Neuronal stem cell (in vitro differentiated cells): ENCODE data around the gene RHOV.

Experiments
- DNase-seq: peaks from one replicate; pipeline ENCODE4 v3.0.0-alpha.2; 2013; ENCODE audit warnings: low spot score
- H2AFZ ChIP-seq: one replicate; pipeline ENCODE4 v1.6.1; 2013; ENCODE audit warnings: mild to moderate bottlenecking, low read length, inconsistent platforms
- H2AK5ac ChIP-seq: 2 replicates; pipeline ENCODE4 v1.6.1; 2013; ENCODE audit warnings: low read depth, mild to moderate bottlenecking, inconsistent platforms, low read length, moderate library complexity, mixed read lengths
- H2BK120ac ChIP-seq: 2 replicates; pipeline ENCODE4 v1.6.1; 2013; ENCODE audit warnings: low read depth, mild to moderate bottlenecking, inconsistent platforms, low read length, moderate library complexity, mixed read lengths
- H2BK12ac ChIP-seq: one replicate; pipeline ENCODE4 v1.6.1; 2013; ENCODE audit warnings: low read length, inconsistent platforms
- H2BK15ac ChIP-seq: 2 replicates; pipeline ENCODE4 v1.6.1; 2013; ENCODE audit warnings: mild to moderate bottlenecking, low read length, inconsistent platforms, mixed read lengths
- H2BK5ac ChIP-seq: one replicate; pipeline ENCODE4 v1.6.1; 2013; ENCODE audit warnings: inconsistent platforms, mild to moderate bottlenecking, low read length, moderate library complexity
- H3K14ac ChIP-seq: one replicate; pipeline ENCODE4 v1.6.1; 2013; ENCODE audit warnings: low read length, inconsistent platforms
- H3K18ac ChIP-seq: 2 replicates; pipeline ENCODE4 v1.6.1; 2013; ENCODE audit warnings: low read length, inconsistent platforms
- H3K23ac ChIP-seq: 2 replicates; pipeline ENCODE4 v1.6.1; 2013; ENCODE audit warnings: low read depth, mild to moderate bottlenecking, mixed read lengths, low read length, inconsistent platforms; ENCODE audit not compliant: poor library complexity
- H3K27ac ChIP-seq: replicated peaks from 3 replicates; pipeline ENCODE4 v1.5.1; 2013; ENCODE audit warnings: low read length, inconsistent platforms
- H3K27me3 ChIP-seq, 3 experiments: 2 replicates each; pipeline ENCODE4 v1.6.1; 2013; ENCODE audit warnings: low read length in 3 of 3, mild to moderate bottlenecking in 2 of 3, inconsistent platforms in 1 of 3, low read depth in 1 of 3, mixed read lengths in 1 of 3, moderate library complexity in 1 of 3; ENCODE audit not compliant: control insufficient read depth in 3 of 3, insufficient read depth in 3 of 3
- H3K36me3 ChIP-seq, 2 donors: replicated peaks in 1 of 2; 2 replicates each; pipeline ENCODE4 v1.6.1; 2013; ENCODE audit warnings: low read length in 2 of 2; ENCODE audit not compliant: control insufficient read depth in 2 of 2, insufficient read depth in 2 of 2
- H3K4ac ChIP-seq: 2 replicates; pipeline ENCODE4 v1.6.1; 2013; ENCODE audit warnings: inconsistent platforms, mild to moderate bottlenecking, low read length, moderate library complexity
- H3K4me1 ChIP-seq, 2 donors: 1 replicate in 1 of 2; 2 replicates in 1 of 2; pipeline ENCODE4 v1.6.1; 2013; ENCODE audit warnings: low read length in 2 of 2, low read depth in 1 of 2; ENCODE audit not compliant: control insufficient read depth in 2 of 2, insufficient read depth in 1 of 2
- H3K4me2 ChIP-seq: one replicate; pipeline ENCODE4 v1.6.1; 2013; ENCODE audit warnings: mild to moderate bottlenecking, low read length, inconsistent platforms; ENCODE audit not compliant: insufficient read depth, poor library complexity, severe bottlenecking
- H3K4me3 ChIP-seq, 2 donors: 2 replicates each; pipeline ENCODE4 v1.5.1; 2013; ENCODE audit warnings: low read length in 2 of 2, mild to moderate bottlenecking in 2 of 2, inconsistent platforms in 1 of 2, moderate library complexity in 1 of 2
- H3K79me1 ChIP-seq: one replicate; pipeline ENCODE4 v1.6.1; 2013; ENCODE audit warnings: low read depth, mild to moderate bottlenecking, inconsistent platforms, low read length, moderate library complexity
- H3K9ac ChIP-seq: one replicate; pipeline ENCODE4 v1.6.1; 2013; ENCODE audit warnings: mild to moderate bottlenecking, low read depth, low read length, inconsistent platforms; ENCODE audit not compliant: poor library complexity
- H3K9me3 ChIP-seq, 2 donors: replicated peaks in 1 of 2; 2 replicates each; pipeline versions ENCODE3 to v1.6.1; 2013; ENCODE audit warnings: low read length in 2 of 2, mild to moderate bottlenecking in 2 of 2, inconsistent platforms in 1 of 2, low read depth in 1 of 2, mixed read lengths in 1 of 2, moderate library complexity in 1 of 2; ENCODE audit not compliant: control insufficient read depth in 2 of 2, insufficient read depth in 1 of 2
- H4K8ac ChIP-seq: one replicate; pipeline ENCODE4 v1.6.1; 2013; ENCODE audit warnings: low read depth, mild to moderate bottlenecking, inconsistent platforms, low read length, moderate library complexity
- H4K91ac ChIP-seq: one replicate; pipeline ENCODE4 v1.6.1; 2013; ENCODE audit warnings: low read length, low read depth, mild to moderate bottlenecking, inconsistent platforms; ENCODE audit not compliant: poor library complexity
- WGBS, 2 donors: extraction: QIAGEN DNeasy Blood & Tissue Kit; methylation state at CpG; one replicate each; pipeline ENCODE4 v1.1.7; 2013; ENCODE audit warnings: missing lambda C conversion rate in 2 of 2, mixed read lengths in 1 of 2; ENCODE audit not compliant: insufficient read length in 2 of 2, insufficient replicate concordance in 1 of 2; ENCODE audit errors: extremely low coverage in 2 of 2; 5-methylcytosine and 5-hydroxymethylcytosine counted together

RHOV gene

GRCh38 chr15:40846841-40847222 is 27.2 kb downstream of the RHOV start:
- H4K8ac ChIP-seq = no peak overlapping the region
- no peak overlapping the region for H3K4me3 ChIP-seq
- no peak for DNase-seq
- no peak overlapping the region for H3K23ac ChIP-seq
- H2BK5ac ChIP-seq = no peak overlapping the region
- H3K9ac ChIP-seq = no peak overlapping the region
- H3K18ac ChIP-seq = no peak overlapping the region
- no peaks in the 10 kb centered on the region for H3K79me1 ChIP-seq
- H3K14ac ChIP-seq = no peak overlapping the region
- no peak overlapping the region for H2BK15ac ChIP-seq
- H2AFZ ChIP-seq = peak overlapping the region; percentile 69
- H3K27ac ChIP-seq = no peak overlapping the region
- H2AK5ac ChIP-seq = no peak overlapping the region
- H3K4me1 ChIP-seq = peaks cover 13 to 15% of the 10 kb centered on the region in 2 donors
- no peak overlapping the region for H2BK12ac ChIP-seq
- H3K9me3 ChIP-seq = peaks cover 0 to 3% of the 10 kb centered on the region in 2 donors
- H3K4me2 ChIP-seq = no peak overlapping the region
- H3K27me3 ChIP-seq = peaks cover 18 to 61% (median 36%) of the 10 kb centered on the region in 3 experiments
- H2BK120ac ChIP-seq = no peak overlapping the region
- H3K4ac ChIP-seq = no peak overlapping the region
- H3K36me3 ChIP-seq = no peaks in the 10 kb centered on the region
- H4K91ac ChIP-seq = no peak overlapping the region

- no peak overlapping the region for H4K91ac ChIP-seq
- H2BK120ac ChIP-seq = no peak overlapping the region
- no peak overlapping the region for H2BK5ac ChIP-seq
- no peaks in the 10 kb centered on the region for H3K36me3 ChIP-seq
- peak overlapping the region; percentile 33 for H3K18ac ChIP-seq
- H2BK15ac ChIP-seq = no peak overlapping the region
- no peak overlapping the region for H3K4ac ChIP-seq
- H2BK12ac ChIP-seq = no peak overlapping the region
- no peak overlapping the region for H3K23ac ChIP-seq
- H3K9me3 ChIP-seq = peaks cover 0 to 3% of the 10 kb centered on the region in 2 donors
- no peak overlapping the region for H3K4me2 ChIP-seq
- H3K27ac ChIP-seq = no peak overlapping the region
- no peak overlapping the region for H3K9ac ChIP-seq
- no CpG with 5 or more reads among the region's 8 CpGs for WGBS, 2 donors
- peak overlapping the region; percentile 25 for H2AK5ac ChIP-seq
- no peaks in the 10 kb centered on the region for H3K79me1 ChIP-seq
- DNase-seq = no peak
- peaks cover 18 to 69% (median 38%) of the 10 kb centered on the region in 3 experiments for H3K27me3 ChIP-seq
- H3K4me1 ChIP-seq = peaks cover 13 to 15% of the 10 kb centered on the region in 2 donors
- H3K4me3 ChIP-seq = no peak overlapping the region
- H3K14ac ChIP-seq = no peak overlapping the region
- no peak overlapping the region for H2AFZ ChIP-seq
- H4K8ac ChIP-seq = no peak overlapping the region
Measured at GRCh38 chr15:40845511-40846284, 28.3 kb downstream of the RHOV start.

DNA sequence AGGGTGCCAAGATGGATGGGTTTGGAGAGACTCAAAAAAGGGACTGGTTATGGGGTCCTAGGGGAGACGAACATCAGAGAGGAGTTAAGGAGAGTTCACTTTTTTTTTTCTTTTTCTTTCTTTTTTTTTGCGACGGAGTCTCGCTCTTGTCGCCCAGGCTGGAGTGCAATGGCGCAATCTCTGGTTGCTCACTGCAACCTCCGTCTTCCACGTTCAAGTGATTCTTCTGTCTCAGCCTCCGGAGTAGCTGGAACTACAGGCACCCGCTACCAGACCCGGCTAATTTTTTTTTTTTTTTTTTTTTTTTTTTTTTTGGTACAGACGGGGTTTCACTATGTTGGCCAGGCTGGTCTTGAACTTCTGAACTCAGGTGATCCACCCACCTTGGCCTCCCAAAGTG is 29.0 kb downstream of the RHOV start:
- Histone ChIP-seq H3K9me3 (peaks cover 0 to 3% of the 10 kb centered on the region in 2 donors), H2BK5ac (no peak overlapping the region), H3K23ac (peak overlapping the region; percentile 87), H3K14ac (no peak overlapping the region), H3K36me3 (no peaks in the 10 kb centered on the region), H3K27me3 (peaks cover 18 to 70% (median 38%) of the 10 kb centered on the region in 3 experiments), H2BK12ac (no peak overlapping the region), H3K27ac (no peak overlapping the region), H3K4me3 (peak overlapping the region in 1 of 2 donors; percentile 79), H3K4me1 (peaks cover 13 to 15% of the 10 kb centered on the region in 2 donors), H3K79me1 (no peaks in the 10 kb centered on the region), H3K9ac (no peak overlapping the region), H3K4me2 (peak overlapping the region; percentile 93), H2BK15ac (peak overlapping the region; percentile 39), H4K8ac (no peak overlapping the region), H2AFZ (peak overlapping the region; percentile 89), H3K4ac (no peak overlapping the region), H3K18ac (peak overlapping the region; percentile 88), H4K91ac (no peak overlapping the region), H2BK120ac (no peak overlapping the region), H2AK5ac (peak overlapping the region; percentile 30)
- no peak for DNase-seq
- whole genome bisulfite sequencing, 2 donors = no CpG with 5 or more reads among the region's 12 CpGs

GRCh38 chr15:40844696-40845030 is 29.4 kb downstream of the RHOV start:
- Histone ChIP-seq H3K23ac (peak overlapping the region; percentile 87), H4K8ac (no peak overlapping the region), H2BK120ac (no peak overlapping the region), H3K18ac (peak overlapping the region; percentile 88), H3K27ac (no peak overlapping the region), H4K91ac (no peak overlapping the region), H3K4ac (no peak overlapping the region), H2AK5ac (peak overlapping the region; percentile 30), H3K4me3 (peak overlapping the region; percentile 2 to 79), H3K4me2 (peak overlapping the region; percentile 93), H3K79me1 (no peaks in the 10 kb centered on the region), H3K4me1 (peaks cover 13 to 15% of the 10 kb centered on the region in 2 donors), H3K9me3 (peaks cover 0 to 3% of the 10 kb centered on the region in 2 donors), H3K36me3 (no peaks in the 10 kb centered on the region), H3K9ac (peak overlapping the region; percentile 72), H2BK5ac (peak overlapping the region; percentile 30), H2AFZ (peak overlapping the region; percentile 89), H3K27me3 (peaks cover 18 to 73% (median 38%) of the 10 kb centered on the region in 3 experiments), H2BK15ac (peak overlapping the region; percentile 39), H2BK12ac (peak overlapping the region; percentile 34), H3K14ac (no peak overlapping the region)
- DNase-seq = no peak
- WGBS, 2 donors = no CpG with 5 or more reads among the region's 28 CpGs
